H9 (cell line): ENCODE results near the gene AGO1. TPM values are rescaled to one million over a fixed set of nuclear protein-coding genes. Genes with fewer than 3 reads are reported as not detected.

Experiments used
- DNase-seq: peaks from one replicate; pipeline ENCODE4 v3.0.0-alpha.2; 2017
- H2AFZ ChIP-seq: one replicate; pipeline ENCODE4 v1.6.1; 2013; ENCODE audit warnings: mild to moderate bottlenecking, low read length, control low read depth, moderate library complexity
- H2AK5ac ChIP-seq: 2 replicates; pipeline ENCODE4 v1.6.1; 2013; ENCODE audit warnings: low read length, control low read depth, mixed read lengths; ENCODE audit not compliant: insufficient read length
- H2BK120ac ChIP-seq: one replicate; pipeline ENCODE4 v1.6.1; 2013; ENCODE audit warnings: low read depth, mild to moderate bottlenecking, low read length, control low read depth, inconsistent platforms; ENCODE audit not compliant: poor library complexity, severe bottlenecking
- H2BK12ac ChIP-seq: 2 replicates; pipeline ENCODE4 v1.6.1; 2013; ENCODE audit warnings: low read length, control low read depth, mixed read lengths, low read depth; ENCODE audit not compliant: insufficient read length
- H2BK15ac ChIP-seq: 2 replicates; pipeline ENCODE4 v1.6.1; 2013; ENCODE audit warnings: low read depth, low read length, control low read depth
- H2BK20ac ChIP-seq: one replicate; pipeline ENCODE4 v1.6.1; 2013; ENCODE audit warnings: low read depth, mild to moderate bottlenecking, low read length, control low read depth, inconsistent platforms; ENCODE audit not compliant: poor library complexity, severe bottlenecking
- H2BK5ac ChIP-seq: 2 replicates; pipeline ENCODE4 v1.6.1; 2013; ENCODE audit warnings: low read length, control low read depth, mixed read lengths; ENCODE audit not compliant: insufficient read length
- H3K14ac ChIP-seq: 2 replicates; pipeline ENCODE4 v1.6.1; 2013; ENCODE audit warnings: low read length, control low read depth; ENCODE audit not compliant: insufficient read depth
- H3K18ac ChIP-seq: 2 replicates; pipeline ENCODE4 v1.6.1; 2013; ENCODE audit warnings: low read depth, mild to moderate bottlenecking, mixed read lengths, low read length, control low read depth; ENCODE audit not compliant: insufficient read length
- H3K23ac ChIP-seq: 2 replicates; pipeline ENCODE4 v1.6.1; 2013; ENCODE audit warnings: low read length, control low read depth, mixed read lengths, low read depth; ENCODE audit not compliant: insufficient read length
- H3K23me2 ChIP-seq: 2 replicates; pipeline ENCODE4 v1.6.1; 2013; ENCODE audit warnings: low read depth, mild to moderate bottlenecking, mixed read lengths, low read length, control low read depth; ENCODE audit not compliant: insufficient read length, poor library complexity, severe bottlenecking
- H3K27ac ChIP-seq: 2 replicates; pipeline ENCODE4 v1.5.1; 2013; ENCODE audit warnings: low read length, control low read depth, mixed read lengths, low read depth; ENCODE audit not compliant: insufficient read length
- H3K27me3 ChIP-seq: 2 replicates; pipeline ENCODE4 v1.6.1; 2013; ENCODE audit warnings: low read length, control low read depth, inconsistent platforms; ENCODE audit not compliant: insufficient read depth
- H3K4ac ChIP-seq: 2 replicates; pipeline ENCODE4 v1.6.1; 2013; ENCODE audit warnings: low read depth, mild to moderate bottlenecking, control low read depth, inconsistent platforms, low read length, moderate library complexity
- H3K4me1 ChIP-seq: 2 replicates; pipeline ENCODE4 v1.6.1; 2013; ENCODE audit warnings: low read length, control low read depth, inconsistent platforms; ENCODE audit not compliant: insufficient read depth
- H3K4me2 ChIP-seq: 2 replicates; pipeline ENCODE4 v1.6.1; 2013; ENCODE audit warnings: low read length, control low read depth, mixed read lengths; ENCODE audit not compliant: insufficient read length, insufficient read depth
- H3K56ac ChIP-seq: 2 replicates; pipeline ENCODE4 v1.6.1; 2013; ENCODE audit warnings: low read depth, mild to moderate bottlenecking, mixed read lengths, low read length, control low read depth; ENCODE audit not compliant: insufficient read length
- H3K79me1 ChIP-seq: 2 replicates; pipeline ENCODE4 v1.6.1; 2013; ENCODE audit warnings: low read depth, mild to moderate bottlenecking, moderate library complexity, low read length, control low read depth, inconsistent platforms; ENCODE audit not compliant: insufficient read depth, poor library complexity, severe bottlenecking
- H3K79me2 ChIP-seq: 2 replicates; pipeline ENCODE4 v1.6.1; 2013; ENCODE audit warnings: low read length, control low read depth, inconsistent platforms; ENCODE audit not compliant: insufficient read depth
- H3K9ac ChIP-seq: 2 replicates; pipeline ENCODE4 v1.6.1; 2013; ENCODE audit warnings: low read length, control low read depth, mixed read lengths; ENCODE audit not compliant: insufficient read length; ENCODE audit errors: extremely low read depth
- H3K9me3 ChIP-seq: one replicate; pipeline ENCODE4 v1.6.1; 2013; ENCODE audit warnings: low read depth, low read length, inconsistent platforms; ENCODE audit not compliant: control insufficient read depth
- H3T11ph ChIP-seq: one replicate; pipeline ENCODE4 v1.6.1; 2013; ENCODE audit warnings: mild to moderate bottlenecking, low read length, control low read depth, inconsistent platforms
- H4K20me1 ChIP-seq: one replicate; pipeline ENCODE4 v1.6.1; 2013; ENCODE audit not compliant: control insufficient read depth, insufficient read length, insufficient read depth
- H4K5ac ChIP-seq: 2 replicates; pipeline ENCODE4 v1.6.1; 2013; ENCODE audit warnings: low read depth, mild to moderate bottlenecking, mixed read lengths, low read length, control low read depth; ENCODE audit not compliant: insufficient read length
- H4K8ac ChIP-seq: replicated peaks from 2 replicates; pipeline ENCODE4 v1.6.1; 2013; ENCODE audit warnings: low read length, control low read depth, mixed read lengths, low read depth; ENCODE audit not compliant: insufficient read length
- H4K91ac ChIP-seq: 2 replicates; pipeline ENCODE4 v1.6.1; 2013; ENCODE audit warnings: low read depth, mild to moderate bottlenecking, moderate library complexity, mixed read lengths, low read length, control low read depth; ENCODE audit not compliant: insufficient read length
- H3K27ac Mint-ChIP-seq, 3 experiments: 2 replicates in 2 of 3; 3 replicates in 1 of 3; pipeline ENCODE4 v1.8.0; 2020 to 2021; ENCODE audit warnings: mixed read lengths in 3 of 3, mild to moderate bottlenecking in 1 of 3, moderate library complexity in 1 of 3
- H3K27me3 Mint-ChIP-seq: 2 replicates; pipeline ENCODE4 v1.8.0; 2021; ENCODE audit warnings: low read depth, mild to moderate bottlenecking, moderate library complexity, mixed read lengths
- H3K36me3 Mint-ChIP-seq, 3 experiments: 2 replicates in 2 of 3; 3 replicates in 1 of 3; pipeline ENCODE4 v1.8.0; 2020 to 2021; ENCODE audit warnings: low read depth in 3 of 3, mixed read lengths in 3 of 3; ENCODE audit not compliant: insufficient read depth in 1 of 3
- H3K4me1 Mint-ChIP-seq, 2 experiments: 2 replicates each; pipeline ENCODE4 v1.8.0; 2020; ENCODE audit warnings: mixed read lengths in 2 of 2
- H3K4me3 Mint-ChIP-seq, 2 experiments: 2 replicates in 1 of 2; 3 replicates in 1 of 2; pipeline ENCODE4 v1.8.0; 2020 to 2021; ENCODE audit warnings: mild to moderate bottlenecking in 2 of 2, mixed read lengths in 2 of 2, moderate library complexity in 1 of 2
- H3K9me3 Mint-ChIP-seq, 2 experiments: 2 replicates in 1 of 2; 3 replicates in 1 of 2; pipeline ENCODE4 v1.8.0; 2020; ENCODE audit warnings: mild to moderate bottlenecking in 2 of 2, mixed read lengths in 2 of 2, moderate library complexity in 1 of 2
- CTCF ChIP-seq: fragments of 200-600 bp; sonication (generic); conservative IDR thresholded peaks from 3 replicates; pipeline ENCODE4 v1.8.0; 2021; ENCODE audit warnings: antibody characterized with exemption, mild to moderate bottlenecking
- WGBS: extraction: QIAGEN DNeasy Blood & Tissue Kit; methylation state at CpG from one replicate; pipeline ENCODE4 v1.1.7; 2013; ENCODE audit warnings: missing lambda C conversion rate, low lambda C conversion rate, mixed read lengths; ENCODE audit not compliant: insufficient read length; ENCODE audit errors: extremely low coverage; 5-methylcytosine and 5-hydroxymethylcytosine counted together
- total RNA-seq: library from RNA; stranded (reverse); gene quantifications from 2 replicates; pipeline ENCODE4 v1.2.1, GENCODE V29; 2021

Gene AGO1
- total RNA-seq, 1 experiment from 2014 or later = 74.2 TPM

GRCh38 chr1:35935442-35936388, 52.7 kb downstream of the AGO1 start:
- Histone ChIP-seq H2BK12ac (no peak overlapping the region), H4K5ac (no peak overlapping the region), H4K91ac (no peak overlapping the region), H2BK20ac (no peak overlapping the region), H3K56ac (no peak overlapping the region), H3K23me2 (peaks cover 3% of the 10 kb centered on the region), H3K79me1 (peaks cover 5% of the 10 kb centered on the region), H4K8ac (no peak overlapping the region), H3T11ph (no peak overlapping the region), H2AFZ (no peak overlapping the region), H2BK15ac (no peak overlapping the region), H3K14ac (no peak overlapping the region), H2BK5ac (no peak overlapping the region), H2BK120ac (no peak overlapping the region), H3K4me2 (no peak overlapping the region), H3K9me3 (no peaks in the 10 kb centered on the region), H3K79me2 (peaks cover 22% of the 10 kb centered on the region; the same call in 1 of the 2 replicates), H3K27ac (no peak overlapping the region), H3K18ac (no peak overlapping the region), H4K20me1 (no peaks in the 10 kb centered on the region), H2AK5ac (no peak overlapping the region), H3K4ac (no peak overlapping the region), H3K27me3 (no peaks in the 10 kb centered on the region), H3K23ac (no peak overlapping the region), H3K4me1 (no peaks in the 10 kb centered on the region), H3K9ac (no peak overlapping the region)
- Mint-ChIP-seq H3K27ac (no peak overlapping the region), H3K4me1 (peaks cover 21 to 22% of the 10 kb centered on the region in 2 experiments), H3K9me3 (no peaks in the 10 kb centered on the region), H3K4me3 (no peak overlapping the region), H3K27me3 (no peaks in the 10 kb centered on the region), H3K36me3 (peaks cover 0 to 7% (median 2%) of the 10 kb centered on the region in 3 experiments; a peak in 3 of 7 replicates)
- no peak for TF ChIP-seq CTCF
- no CpG with 5 or more reads among the region's 2 CpGs for WGBS
- DNase-seq = no peak
